Muscle layer of colon (tissue), 2 donors: ENCODE results near the gene XRCC6.
"Not testable (repeated sequence)": the region's sequence is repeated elsewhere in the genome, so short reads cannot be mapped to it uniquely, and the experiment has no call there.

ENCODE experiments used
- H3K27ac ChIP-seq: one replicate; pipeline ENCODE4 v1.7.0; 2013; ENCODE audit warnings: low read depth, mild to moderate bottlenecking, low read length, moderate library complexity
- H3K27me3 ChIP-seq, 2 donors: one replicate each; pipeline ENCODE4 v1.7.0; 2013; ENCODE audit warnings: low read length in 2 of 2, mild to moderate bottlenecking in 2 of 2; ENCODE audit not compliant: insufficient read depth in 2 of 2, control insufficient read depth in 1 of 2
- H3K36me3 ChIP-seq: one replicate; pipeline ENCODE4 v1.7.0; 2013; ENCODE audit warnings: mild to moderate bottlenecking, low read length; ENCODE audit not compliant: insufficient read depth
- H3K4me1 ChIP-seq: one replicate; pipeline ENCODE4 v1.7.0; 2013; ENCODE audit warnings: mild to moderate bottlenecking, low read length; ENCODE audit not compliant: insufficient read depth
- H3K4me3 ChIP-seq, 2 donors: one replicate each; pipeline ENCODE4 v1.7.0; 2013; ENCODE audit warnings: low read length in 2 of 2, low read depth in 1 of 2, mild to moderate bottlenecking in 1 of 2, moderate library complexity in 1 of 2
- H3K9ac ChIP-seq: one replicate; pipeline ENCODE4 v1.7.0; 2013; ENCODE audit warnings: low read length
- H3K9me3 ChIP-seq: one replicate; pipeline ENCODE4 v1.7.0; 2013; ENCODE audit warnings: mild to moderate bottlenecking, low read length
- donor health status: abdominal sarcoma.
- donor health status: Adenocarcinoma of cecum.

The XRCC6 gene

DNA sequence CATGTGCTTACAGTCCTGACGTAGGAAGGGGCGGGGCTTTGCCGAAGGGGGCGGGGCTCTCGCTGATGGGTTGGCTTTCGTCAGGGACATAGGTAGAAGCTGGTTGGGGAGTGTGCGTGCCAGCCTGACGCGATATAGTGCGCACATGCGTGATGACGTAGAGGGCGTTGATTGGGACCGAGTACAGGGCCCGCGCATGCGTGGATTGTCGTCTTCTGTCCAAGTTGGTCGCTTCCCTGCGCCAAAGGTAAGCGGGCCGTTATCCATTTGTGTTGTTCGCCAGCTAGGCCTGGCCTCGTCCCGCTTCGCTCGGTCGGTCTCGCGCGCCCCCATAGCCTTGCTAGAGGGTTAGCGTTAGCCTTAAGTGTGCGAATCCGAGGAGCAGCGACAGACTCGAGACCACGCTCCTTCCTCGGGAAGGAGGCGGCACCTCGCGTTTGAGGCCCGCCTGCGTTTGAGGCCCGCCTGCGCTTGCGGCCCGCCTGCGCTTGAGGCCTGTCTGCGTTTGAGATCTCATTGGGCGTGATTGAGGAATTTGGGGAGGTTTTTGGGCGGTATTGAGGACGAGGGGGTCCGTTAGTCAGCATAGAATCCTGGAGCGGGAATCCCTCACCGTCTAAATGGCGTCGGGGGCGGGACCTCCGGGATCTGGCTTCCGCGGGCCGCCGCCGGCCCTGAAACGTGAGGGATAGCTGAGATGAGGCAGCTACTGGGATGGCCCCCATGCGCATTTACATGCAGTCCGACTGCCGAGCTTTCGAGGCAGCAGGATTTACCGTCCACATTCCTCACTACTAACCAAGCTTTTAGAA is at the start of gene XRCC6:
TSS of gene XRCC6 (plus strand) at position 197 of the 812 bp plus-strand sequence. CDS start 710 bp downstream, outside the sequence.
- Histone ChIP-seq H3K27ac (peak within 1 kb of the TSS; percentile 98), H3K4me3 (peak within 1 kb of the TSS; percentile 59 to 75), H3K4me1 (peaks cover 16% of the 10 kb centered on the region), H3K9ac (peak within 1 kb of the TSS; percentile 86), H3K36me3 (peaks cover 15% of the 10 kb centered on the region), H3K27me3 (no peaks in the 10 kb centered on the region), H3K9me3 (no peaks in the 10 kb centered on the region)

DNA sequence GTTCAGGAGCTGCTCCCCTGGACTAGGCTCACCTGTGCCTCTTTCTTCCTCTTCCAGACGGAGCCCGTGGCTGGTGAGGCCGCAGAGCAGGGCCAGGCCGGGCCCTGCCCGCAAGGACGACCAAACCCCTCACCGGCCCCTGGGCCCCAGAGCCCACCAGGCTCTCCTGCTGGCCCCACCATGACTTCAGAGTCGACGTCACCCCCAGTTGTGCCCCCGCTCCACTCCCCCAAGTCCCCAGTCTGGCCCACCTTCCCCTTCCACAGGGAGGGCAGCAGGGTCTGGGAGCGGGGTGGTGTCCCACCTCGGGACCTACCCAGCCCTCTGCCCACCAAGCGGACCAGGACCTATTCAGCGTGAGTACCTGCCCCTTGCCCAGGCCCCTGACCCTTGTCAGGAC is 49.3 kb upstream of the XRCC6 start:
- no peak overlapping the region for H3K9ac ChIP-seq
- H3K4me3 ChIP-seq: no peak overlapping the region
- H3K36me3 ChIP-seq: no peaks in the 10 kb centered on the region
- H3K4me1 ChIP-seq: no peaks in the 10 kb centered on the region
- H3K27me3 ChIP-seq: no peaks in the 10 kb centered on the region
- H3K27ac ChIP-seq: no peak overlapping the region
- no peaks in the 10 kb centered on the region for H3K9me3 ChIP-seq

DNA sequence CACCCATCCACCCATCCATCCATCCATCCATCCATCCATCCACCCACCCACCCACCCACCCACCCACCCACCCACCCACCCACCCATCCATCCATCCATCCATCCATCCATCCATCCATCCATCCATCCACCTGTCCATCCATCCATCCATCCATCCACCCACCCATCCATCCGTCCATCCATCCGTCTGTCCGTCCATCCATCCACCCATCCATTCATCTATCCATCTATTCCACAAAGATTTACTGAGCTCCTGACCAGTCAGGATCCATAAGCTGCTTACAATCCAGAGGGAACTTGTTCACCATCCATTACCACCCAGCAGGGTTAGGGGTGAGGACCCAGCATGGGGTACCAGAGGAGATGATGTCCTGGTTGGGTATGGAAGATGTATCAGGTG is 48.8 kb upstream of the XRCC6 start:
- not testable (repeated sequence) for H3K36me3 ChIP-seq, H3K9me3 ChIP-seq, H3K4me1 ChIP-seq, H3K4me3 ChIP-seq, H3K27me3 ChIP-seq, H3K9ac ChIP-seq, H3K27ac ChIP-seq

DNA sequence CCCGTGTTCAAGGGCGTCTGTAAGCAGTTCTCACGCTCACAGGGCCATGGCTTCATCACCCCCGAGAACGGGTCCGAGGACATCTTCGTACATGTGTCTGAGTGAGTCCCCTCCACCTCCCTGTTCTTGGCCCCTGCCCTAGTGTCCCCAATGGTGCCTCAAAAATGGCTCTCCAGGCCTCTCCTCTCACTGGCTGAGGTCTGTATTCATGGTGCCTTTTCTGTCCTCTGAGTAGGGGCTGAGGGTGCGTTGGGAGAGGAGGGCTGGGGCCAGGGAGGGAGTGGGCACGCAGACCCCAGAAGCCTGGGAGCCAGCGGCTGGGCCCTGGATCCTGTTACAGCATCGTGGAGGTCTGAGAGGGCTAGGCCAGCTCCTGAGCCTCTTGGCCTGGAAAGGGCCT is 47.4 kb upstream of the XRCC6 start:
- Histone ChIP-seq H3K4me1 (no peaks in the 10 kb centered on the region), H3K4me3 (no peak overlapping the region), H3K9ac (no peak overlapping the region), H3K27ac (no peak overlapping the region), H3K27me3 (no peaks in the 10 kb centered on the region), H3K36me3 (peaks cover 14% of the 10 kb centered on the region), H3K9me3 (no peaks in the 10 kb centered on the region)

DNA sequence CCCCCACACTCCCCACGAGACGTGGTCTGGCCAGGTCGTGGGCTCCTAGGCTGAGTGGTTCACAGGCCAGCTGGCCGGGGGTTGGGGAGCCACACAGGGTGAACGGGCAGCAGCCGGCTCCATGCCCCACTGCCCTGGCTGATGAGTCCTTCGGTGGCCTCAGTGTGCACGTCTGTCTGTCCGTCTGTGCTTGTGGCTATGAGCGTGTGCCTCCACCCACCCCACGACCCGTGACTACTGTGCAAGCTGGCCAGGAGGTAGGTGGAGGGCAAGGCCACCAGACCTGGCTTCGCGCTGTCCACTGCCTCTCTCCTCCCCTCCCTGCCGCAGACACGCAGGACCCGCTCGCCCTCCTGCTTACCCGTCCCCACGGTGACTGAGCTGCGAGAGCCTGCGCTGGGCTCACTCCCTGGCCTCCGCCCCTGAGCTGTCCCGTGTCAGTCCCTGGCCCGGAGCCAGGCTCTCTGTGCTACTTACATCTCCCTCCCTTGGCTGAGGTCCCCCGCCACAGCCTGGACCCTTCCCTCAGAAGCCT is 46.2 kb upstream of the XRCC6 start:
- Histone ChIP-seq H3K4me1 (no peaks in the 10 kb centered on the region), H3K9ac (no peak overlapping the region), H3K27ac (no peak overlapping the region), H3K27me3 (no peaks in the 10 kb centered on the region), H3K36me3 (peaks cover 27% of the 10 kb centered on the region), H3K9me3 (no peaks in the 10 kb centered on the region), H3K4me3 (no peak overlapping the region)

DNA sequence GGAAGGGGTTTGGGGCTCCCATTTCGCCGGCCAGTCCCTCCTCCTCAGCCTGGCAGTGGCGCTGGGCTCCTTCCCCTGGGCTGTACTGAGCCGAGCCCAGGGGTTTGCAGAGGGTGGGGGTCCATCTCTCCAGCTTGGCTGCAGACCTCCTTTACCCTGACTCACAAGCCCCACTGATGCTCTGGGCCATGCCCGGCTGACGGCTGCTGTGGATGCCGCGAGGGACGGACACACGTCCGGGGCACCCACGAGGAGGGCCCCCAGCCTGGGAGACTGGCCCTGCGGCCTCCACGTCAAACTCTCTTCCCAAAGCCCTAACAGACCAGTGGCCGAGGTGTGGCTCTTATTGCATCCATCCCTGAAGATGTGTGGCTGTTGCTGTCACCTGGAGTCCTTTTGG is 45.6 kb upstream of the XRCC6 start:
- H3K36me3 ChIP-seq: peaks cover 27% of the 10 kb centered on the region

DNA sequence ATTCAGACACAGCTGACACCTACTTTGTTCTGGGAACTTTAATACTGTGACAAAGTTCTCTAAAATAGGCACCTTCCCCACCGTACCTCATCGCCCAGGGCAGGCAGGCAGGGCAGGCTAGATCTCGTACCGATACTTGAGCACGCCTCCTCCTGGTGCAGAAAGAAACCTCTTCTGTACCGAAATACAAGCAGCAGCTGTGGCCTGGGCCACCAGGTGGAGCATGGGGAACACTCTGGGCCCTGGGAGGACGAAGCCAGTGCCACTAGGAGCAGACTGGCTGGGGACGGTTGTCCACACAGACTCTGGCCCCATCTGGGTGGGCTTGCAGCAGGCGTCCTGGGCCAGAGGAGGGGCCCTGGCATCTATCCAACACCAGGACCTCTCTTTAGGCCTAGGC is 44.2 kb upstream of the XRCC6 start:
- H3K27me3 ChIP-seq: no peaks in the 10 kb centered on the region
- no peaks in the 10 kb centered on the region for H3K4me1 ChIP-seq
- no peak overlapping the region for H3K4me3 ChIP-seq
- H3K36me3 ChIP-seq: peaks cover 27% of the 10 kb centered on the region
- no peak overlapping the region for H3K27ac ChIP-seq
- no peak overlapping the region for H3K9ac ChIP-seq
- H3K9me3 ChIP-seq: no peaks in the 10 kb centered on the region

More for the DNA sequence above, 45.6 kb upstream of the XRCC6 start:
- no peak overlapping the region for H3K4me3 ChIP-seq
- H3K4me1 ChIP-seq: no peaks in the 10 kb centered on the region
- H3K27ac ChIP-seq: no peak overlapping the region
- H3K9me3 ChIP-seq: no peaks in the 10 kb centered on the region
- H3K27me3 ChIP-seq: no peaks in the 10 kb centered on the region
- H3K9ac ChIP-seq: no peak overlapping the region

DNA sequence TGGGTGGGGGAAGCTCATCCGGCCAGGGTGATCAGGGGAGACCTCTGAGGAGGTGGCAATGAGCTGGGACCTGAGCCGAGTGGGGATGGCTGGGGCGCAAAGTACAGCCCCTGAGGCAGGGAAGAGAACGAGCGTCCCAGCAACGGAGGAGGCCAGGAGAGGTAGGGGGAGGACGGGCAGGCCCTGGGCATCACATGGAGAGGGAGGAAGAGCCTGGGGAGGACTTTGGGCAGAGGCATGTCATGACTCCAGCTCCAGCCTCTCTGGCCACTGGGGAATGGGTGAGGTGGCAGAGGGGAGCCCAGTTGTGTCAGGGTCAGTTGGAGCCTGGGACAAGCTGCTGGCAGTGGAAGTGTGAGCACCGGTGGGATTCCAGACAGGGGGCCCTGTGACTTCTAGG is 43.0 kb upstream of the XRCC6 start:
- Histone ChIP-seq H3K4me3 (no peak overlapping the region), H3K9ac (no peak overlapping the region), H3K4me1 (no peaks in the 10 kb centered on the region), H3K36me3 (peaks cover 34% of the 10 kb centered on the region), H3K9me3 (no peaks in the 10 kb centered on the region), H3K27ac (no peak overlapping the region), H3K27me3 (no peaks in the 10 kb centered on the region)

DNA sequence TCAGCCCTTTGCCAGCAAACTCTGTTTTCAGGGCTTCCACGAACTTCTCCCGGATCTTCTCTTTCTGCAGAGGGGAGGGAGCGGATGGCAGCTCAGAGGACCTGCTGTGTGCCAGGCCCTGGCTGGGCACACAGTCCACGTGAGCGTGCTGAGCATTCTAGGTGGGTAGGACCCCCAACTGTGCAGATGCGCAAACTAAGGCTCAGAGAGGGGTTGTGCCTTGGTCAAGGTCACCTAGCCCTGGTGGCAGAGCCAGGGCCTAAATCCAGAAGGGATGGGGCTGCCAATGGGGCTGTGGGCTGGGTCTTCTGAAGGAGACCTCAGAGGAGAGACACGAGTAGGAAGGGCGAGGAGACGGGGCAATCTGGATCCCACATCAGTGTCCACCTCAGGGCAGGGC is 42.3 kb upstream of the XRCC6 start:
- H3K27me3 ChIP-seq: no peaks in the 10 kb centered on the region
- no peak overlapping the region for H3K9ac ChIP-seq
- H3K27ac ChIP-seq: no peak overlapping the region
- H3K36me3 ChIP-seq: peaks cover 35% of the 10 kb centered on the region
- H3K4me1 ChIP-seq: no peaks in the 10 kb centered on the region
- no peaks in the 10 kb centered on the region for H3K9me3 ChIP-seq
- H3K4me3 ChIP-seq: no peak overlapping the region

DNA sequence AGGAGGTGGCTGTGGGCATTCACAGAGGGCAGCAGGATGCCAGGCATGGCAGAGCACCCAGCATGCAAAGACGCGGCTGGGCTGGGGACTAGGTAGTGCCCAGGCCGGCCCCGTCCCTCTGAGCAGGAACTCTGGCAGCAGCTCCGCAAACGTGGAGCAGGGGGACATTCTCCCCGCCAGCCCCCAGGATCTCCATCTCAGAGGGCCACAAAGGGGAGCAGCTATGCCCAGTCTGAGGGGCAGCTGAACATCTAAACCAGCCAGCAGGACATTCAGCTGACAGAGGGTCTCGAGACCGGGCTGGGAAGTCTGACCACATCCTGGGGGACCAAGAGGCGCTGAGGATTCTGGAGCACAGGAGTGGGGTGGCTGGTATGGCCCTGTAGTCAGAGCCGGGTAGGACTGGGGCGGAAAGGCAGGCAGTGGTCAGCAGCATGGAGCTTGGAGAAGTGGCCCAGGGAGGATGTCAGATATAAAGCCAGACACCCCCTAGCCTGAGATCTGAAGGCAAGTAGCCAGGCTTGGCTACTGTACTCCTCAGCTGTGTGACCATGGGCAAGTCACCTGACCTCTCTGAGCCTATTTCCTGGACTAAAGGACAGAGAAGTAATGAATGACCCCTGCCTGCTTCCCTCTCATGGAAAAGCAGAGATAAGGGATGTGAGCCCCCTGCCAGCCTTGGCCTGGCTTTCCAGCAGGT is 41.6 kb upstream of the XRCC6 start:
- Histone ChIP-seq H3K27ac (no peak overlapping the region), H3K27me3 (no peaks in the 10 kb centered on the region), H3K36me3 (peaks cover 41% of the 10 kb centered on the region), H3K9ac (no peak overlapping the region), H3K4me1 (no peaks in the 10 kb centered on the region), H3K9me3 (no peaks in the 10 kb centered on the region), H3K4me3 (no peak overlapping the region)

DNA sequence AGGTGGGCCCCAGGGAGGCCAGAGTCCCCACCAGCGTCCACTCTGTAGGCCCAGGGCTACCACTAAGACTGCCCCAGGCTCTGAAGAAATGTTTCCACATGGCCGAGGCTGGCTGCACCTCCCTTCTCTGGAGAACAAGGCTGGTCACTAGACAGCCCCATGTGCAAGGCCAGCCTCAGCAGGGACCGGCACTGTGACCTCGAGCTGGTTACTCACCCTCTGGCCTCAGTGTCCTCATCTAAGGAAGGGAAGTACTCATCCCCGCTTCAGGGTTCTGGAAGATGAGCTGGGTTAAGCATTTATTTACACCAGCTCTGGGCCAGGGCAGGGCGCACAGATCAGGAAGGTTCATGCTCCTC is 41.1 kb upstream of the XRCC6 start:
- Histone ChIP-seq H3K9ac (no peak overlapping the region), H3K4me1 (no peaks in the 10 kb centered on the region), H3K4me3 (no peak overlapping the region), H3K27me3 (no peaks in the 10 kb centered on the region), H3K27ac (no peak overlapping the region), H3K9me3 (no peaks in the 10 kb centered on the region), H3K36me3 (peaks cover 46% of the 10 kb centered on the region)
